CD1c-positive myeloid dendritic cell (primary cell): ENCODE data around the gene CERS6.
A peak's percentile ranks its signal among the peaks of the same experiment; 100 is the strongest.
"Not testable (repeated sequence)": the region's sequence is repeated elsewhere in the genome, so short reads cannot be mapped to it uniquely, and the experiment has no call there.

Source experiments
- DNase-seq: peaks from one replicate; pipeline ENCODE4 v3.0.0-alpha.2; 2016; ENCODE audit errors: extremely low spot score

CERS6 gene

GRCh38 chr2:168455645-168456520 lies at the start of gene CERS6:
CERS6 (plus strand) TSS chr2:168456272; CDS start chr2:168456449, 177 bp downstream.
- peak; percentile 97 for DNase-seq

- DNase-seq = not testable (repeated sequence)
Measured at GRCh38 chr2:168412301-168412700, 43.8 kb upstream of the CERS6 start.

- DNase-seq = not testable (repeated sequence)
Measured at GRCh38 chr2:168413101-168413500, 43.0 kb upstream of the CERS6 start.

- no peak for DNase-seq
Measured at GRCh38 chr2:168416555-168416954, 39.5 kb upstream of the CERS6 start.

GRCh38 chr2:168422584-168422983 lies 33.5 kb upstream of the CERS6 start:
- DNase-seq = no peak

- no peak for DNase-seq
Measured at GRCh38 chr2:168424112-168424951, 31.7 kb upstream of the CERS6 start.

GRCh38 chr2:168424971-168425370 lies 31.1 kb upstream of the CERS6 start:
- no peak for DNase-seq

GRCh38 chr2:168426861-168427260 lies 29.2 kb upstream of the CERS6 start:
- DNase-seq = no peak

- DNase-seq = no peak
Measured at GRCh38 chr2:168427451-168427850, 28.6 kb upstream of the CERS6 start.

GRCh38 chr2:168428431-168428830 lies 27.6 kb upstream of the CERS6 start:
- DNase-seq = no peak

GRCh38 chr2:168429988-168430387 lies 26.1 kb upstream of the CERS6 start:
- DNase-seq = no peak

GRCh38 chr2:168430431-168430830 lies 25.6 kb upstream of the CERS6 start:
- DNase-seq = no peak

- no peak for DNase-seq
Measured at GRCh38 chr2:168431301-168432024, 24.6 kb upstream of the CERS6 start.

GRCh38 chr2:168432100-168432499 lies 24.0 kb upstream of the CERS6 start:
- no peak for DNase-seq

GRCh38 chr2:168432565-168433186 lies 23.4 kb upstream of the CERS6 start:
- no peak for DNase-seq

GRCh38 chr2:168433527-168433926 lies 22.5 kb upstream of the CERS6 start:
- no peak for DNase-seq

- peak; percentile 41 for DNase-seq
Measured at GRCh38 chr2:168434146-168434545, 21.9 kb upstream of the CERS6 start.

- no peak for DNase-seq
Measured at GRCh38 chr2:168436840-168437239, 19.2 kb upstream of the CERS6 start.

GRCh38 chr2:168438553-168438952 lies 17.5 kb upstream of the CERS6 start:
- DNase-seq = no peak

- DNase-seq = no peak
Measured at GRCh38 chr2:168439536-168439935, 16.5 kb upstream of the CERS6 start.

- no peak for DNase-seq
Measured at GRCh38 chr2:168441214-168441872, 14.7 kb upstream of the CERS6 start.
